PC-3 (cell line): Measurements from ENCODE around the gene CCN6. TPM values are rescaled to one million over a fixed set of nuclear protein-coding genes. Genes with fewer than 3 reads are reported as not detected.

Source experiments
- ATAC-seq: fragments of 200-7000 bp; cut with Tn5 transposase; 2 replicates; pipeline ENCODE4 v1.9.1; 2020; ENCODE audit warnings: mild to moderate bottlenecking, moderate library complexity
- BruUV-seq: library from RNA; stranded (reverse); fragments of 400-500 nt; replicated peaks from 2 replicates; lab custom pipeline; 2021; lab: Mats Ljungman, UMichigan
- CTCF ChIA-PET: fragments of 300-600 bp; sonication (Branson Sonifier 250); formaldehyde crosslinking; loops from one replicate; lab custom pipeline; 2022; ENCODE audit warnings: antibody characterized with exemption; lab: Charles Lee
- POLR2A ChIA-PET: fragments of 300-600 bp; sonication (Branson Sonifier 250); formaldehyde crosslinking; loops from one replicate; lab custom pipeline; 2022; ENCODE audit warnings: antibody characterized with exemption; ENCODE audit not compliant: unreplicated experiment; lab: Charles Lee
- DNase-seq: peaks from one replicate; pipeline ENCODE4 v3.0.0-alpha.2; 2015
- H2AFZ ChIP-seq: fragments of 300-600 bp; sonication (generic); 2 replicates; pipeline ENCODE4 v1.6.0; 2016; ENCODE audit warnings: antibody characterized with exemption, low read length
- H3F3A ChIP-seq: fragments of 300-600 bp; sonication (generic); one replicate; pipeline ENCODE4 v1.6.0; 2017; ENCODE audit warnings: antibody characterized with exemption, low read length, control low read depth, mild to moderate bottlenecking; ENCODE audit not compliant: unreplicated experiment
- H3K27ac ChIP-seq: fragments of 300-600 bp; sonication (generic); 2 replicates; pipeline ENCODE4 v1.5.1; 2016; ENCODE audit warnings: mild to moderate bottlenecking, low read length
- H3K27me3 ChIP-seq: fragments of 300-600 bp; sonication (generic); 2 replicates; pipeline ENCODE4 v1.6.1; 2016; ENCODE audit warnings: low read length, mixed read lengths
- H3K36me3 ChIP-seq: fragments of 300-600 bp; sonication (generic); 2 replicates; pipeline ENCODE4 v1.6.1; 2016; ENCODE audit warnings: low read depth, mixed run types, low read length, mixed read lengths
- H3K4me1 ChIP-seq: fragments of 300-600 bp; sonication (generic); 2 replicates; pipeline ENCODE4 v1.5.1; 2016; ENCODE audit warnings: low read length; ENCODE audit not compliant: insufficient read depth
- H3K4me2 ChIP-seq: fragments of 300-600 bp; sonication (generic); 2 replicates; pipeline ENCODE4 v1.6.0; 2016; ENCODE audit warnings: low read length
- H3K4me3 ChIP-seq: fragments of 300-600 bp; sonication (generic); 2 replicates; pipeline ENCODE4 v1.5.1; 2016; ENCODE audit warnings: mild to moderate bottlenecking, low read length, mixed read lengths
- H3K79me2 ChIP-seq: fragments of 300-600 bp; sonication (generic); 2 replicates; pipeline ENCODE4 v1.6.1; 2017; ENCODE audit warnings: low read length, mixed read lengths
- H3K9ac ChIP-seq: fragments of 300-600 bp; sonication (generic); 2 replicates; pipeline ENCODE4 v1.6.0; 2016; ENCODE audit warnings: mild to moderate bottlenecking, low read length
- H3K9me2 ChIP-seq: fragments of 300-600 bp; sonication (generic); replicated peaks from 2 replicates; pipeline ENCODE4 v1.6.1; 2016; ENCODE audit warnings: mixed run types, low read length, mixed read lengths
- H3K9me3 ChIP-seq: fragments of 300-600 bp; sonication (generic); 2 replicates; pipeline ENCODE4 v1.6.1; 2016; ENCODE audit warnings: low read length, mixed read lengths
- H4K20me1 ChIP-seq: fragments of 300-600 bp; sonication (generic); 2 replicates; pipeline ENCODE4 v1.6.1; 2016; ENCODE audit warnings: low read length, mixed read lengths
- EZH2 ChIP-seq: fragments of 300-600 bp; sonication (generic); IDR thresholded peaks from one replicate; pipeline ENCODE4 v1.6.1; 2017; ENCODE audit warnings: antibody characterized with exemption, mild to moderate bottlenecking, low read length; ENCODE audit not compliant: unreplicated experiment
- EZH2phosphoT487 ChIP-seq: fragments of 300-600 bp; sonication (generic); IDR thresholded peaks from 2 replicates; pipeline ENCODE4 v1.6.1; 2018; ENCODE audit warnings: mild to moderate bottlenecking, antibody characterized with exemption, low read length, borderline replicate concordance
- intact Hi-C: fragments of 100-400 bp; cut with micrococcal nuclease; formaldehyde crosslinking; loops from 2 replicates; pipeline ENCODE4 v1.9.0; 2023
- total RNA-seq: library from RNA; depleted of rRNA; stranded (reverse); fragments of >200 nt; gene quantifications from 2 replicates; pipeline ENCODE4 v1.2.3, GENCODE V29; 2014
- TF ChIP-seq, protein P1 (sequence below): fragments of 300-600 bp; sonication (generic); conservative IDR thresholded peaks from 2 replicates; pipeline ENCODE4 v1.5.1; 2017; ENCODE audit warnings: antibody characterized with exemption, low read depth, mild to moderate bottlenecking, low read length

The CCN6 gene
- total RNA-seq, 1 experiment from 2014 or later = not detected

DNA sequence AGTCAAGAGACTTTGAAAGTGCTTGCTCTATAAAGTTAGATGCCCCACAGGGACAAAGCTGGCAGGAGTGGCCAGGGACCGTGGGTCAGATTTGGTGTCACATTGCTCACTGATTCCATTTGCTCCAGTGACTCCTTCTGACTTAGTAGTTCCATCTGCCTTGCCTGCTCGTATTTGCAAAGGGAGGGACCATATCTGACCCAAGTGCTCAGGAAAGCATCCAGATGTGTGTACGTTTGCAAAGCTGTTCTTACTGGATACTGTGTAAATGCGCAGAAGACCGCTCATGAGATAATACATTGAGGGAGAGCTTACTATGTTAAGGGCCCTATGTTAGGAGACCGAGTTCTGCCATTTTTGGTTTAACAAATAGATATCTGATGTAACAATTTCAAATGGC, 21.2 kb upstream of the CCN6 start:
- TF ChIP-seq EZH2 (no peak), EZH2phosphoT487 (no peak)
- TF ChIP-seq, protein P1, sequence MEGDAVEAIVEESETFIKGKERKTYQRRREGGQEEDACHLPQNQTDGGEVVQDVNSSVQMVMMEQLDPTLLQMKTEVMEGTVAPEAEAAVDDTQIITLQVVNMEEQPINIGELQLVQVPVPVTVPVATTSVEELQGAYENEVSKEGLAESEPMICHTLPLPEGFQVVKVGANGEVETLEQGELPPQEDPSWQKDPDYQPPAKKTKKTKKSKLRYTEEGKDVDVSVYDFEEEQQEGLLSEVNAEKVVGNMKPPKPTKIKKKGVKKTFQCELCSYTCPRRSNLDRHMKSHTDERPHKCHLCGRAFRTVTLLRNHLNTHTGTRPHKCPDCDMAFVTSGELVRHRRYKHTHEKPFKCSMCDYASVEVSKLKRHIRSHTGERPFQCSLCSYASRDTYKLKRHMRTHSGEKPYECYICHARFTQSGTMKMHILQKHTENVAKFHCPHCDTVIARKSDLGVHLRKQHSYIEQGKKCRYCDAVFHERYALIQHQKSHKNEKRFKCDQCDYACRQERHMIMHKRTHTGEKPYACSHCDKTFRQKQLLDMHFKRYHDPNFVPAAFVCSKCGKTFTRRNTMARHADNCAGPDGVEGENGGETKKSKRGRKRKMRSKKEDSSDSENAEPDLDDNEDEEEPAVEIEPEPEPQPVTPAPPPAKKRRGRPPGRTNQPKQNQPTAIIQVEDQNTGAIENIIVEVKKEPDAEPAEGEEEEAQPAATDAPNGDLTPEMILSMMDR = no peak
- H3K9ac ChIP-seq = no peak overlapping the region
- H3K4me2 ChIP-seq = no peak overlapping the region
- DNase-seq (no peak), ATAC-seq (no peak)
- H3K4me1 ChIP-seq = peaks cover 16% of the 10 kb centered on the region
- no peaks in the 10 kb centered on the region for H3K9me3 ChIP-seq
- intact Hi-C loops = no loop called here
- no peaks in the 10 kb centered on the region for H4K20me1 ChIP-seq
- BruUV-seq = no TSS peak
- H3K27me3 ChIP-seq = no peaks in the 10 kb centered on the region
- H3K79me2 ChIP-seq = no peaks in the 10 kb centered on the region
- H3K4me3 ChIP-seq = no peak overlapping the region
- no peak overlapping the region for H2AFZ ChIP-seq
- ChIA-PET CTCF (no interaction called here), POLR2A (no interaction called here)
- H3K36me3 ChIP-seq = no peaks in the 10 kb centered on the region
- H3K27ac ChIP-seq = no peak overlapping the region
- no peaks in the 10 kb centered on the region for H3K9me2 ChIP-seq
- no peaks in the 10 kb centered on the region for H3F3A ChIP-seq

DNA sequence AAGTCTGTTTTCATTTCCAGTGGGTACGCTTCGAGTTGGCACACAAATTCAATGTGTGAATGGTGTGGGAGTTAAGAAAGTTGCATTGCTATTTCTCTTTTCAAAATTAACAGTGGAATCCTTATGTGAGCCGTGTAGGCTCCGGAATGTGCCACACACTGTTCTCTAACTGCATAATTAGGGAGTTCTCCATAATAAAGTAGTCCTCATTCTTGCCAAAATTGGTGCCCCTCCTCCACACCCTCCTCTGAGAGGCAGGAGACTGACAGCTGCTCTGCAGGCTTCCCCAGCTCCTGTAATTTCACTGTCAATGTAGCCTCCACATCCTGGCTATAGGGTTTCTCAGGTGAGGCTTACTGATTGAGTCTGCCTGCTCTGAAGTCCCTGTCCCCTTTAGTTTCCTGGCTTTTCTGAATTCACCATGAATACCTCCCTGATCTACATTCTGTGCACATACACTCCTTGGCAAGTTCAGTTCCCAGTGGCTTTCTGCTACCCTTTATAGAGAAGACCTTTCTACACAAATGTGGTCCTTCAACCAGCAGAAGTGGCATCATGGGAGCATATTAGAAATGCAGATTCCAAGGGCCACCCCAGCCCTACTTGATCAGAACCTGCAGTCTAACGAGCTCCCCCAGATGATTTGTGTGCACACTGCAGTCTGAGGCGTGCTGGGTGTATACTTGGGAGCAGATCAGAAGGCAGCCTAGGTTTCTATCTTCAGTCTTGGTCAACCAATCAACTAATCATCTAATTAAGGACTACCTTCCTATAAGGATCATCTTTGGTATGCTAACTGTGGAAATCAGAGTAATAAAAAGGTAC, 19.9 kb upstream of the CCN6 start:
- Histone ChIP-seq H3K27me3 (no peaks in the 10 kb centered on the region), H3K9me3 (no peaks in the 10 kb centered on the region), H3K36me3 (no peaks in the 10 kb centered on the region), H3K9me2 (no peaks in the 10 kb centered on the region), H3K27ac (no peak overlapping the region), H3K9ac (no peak overlapping the region), H2AFZ (no peak overlapping the region), H3K4me2 (no peak overlapping the region), H4K20me1 (no peaks in the 10 kb centered on the region), H3K79me2 (no peaks in the 10 kb centered on the region), H3K4me1 (peaks cover 27% of the 10 kb centered on the region), H3K4me3 (no peak overlapping the region), H3F3A (no peaks in the 10 kb centered on the region)
- ATAC-seq = no peak
- TF ChIP-seq EZH2phosphoT487 (no peak), EZH2 (no peak)
- TF ChIP-seq, protein P1 = no peak
- no TSS peak for BruUV-seq
- ChIA-PET CTCF (no interaction called here), POLR2A (no interaction called here)
- DNase-seq = no peak
- intact Hi-C loops = no loop called here

DNA sequence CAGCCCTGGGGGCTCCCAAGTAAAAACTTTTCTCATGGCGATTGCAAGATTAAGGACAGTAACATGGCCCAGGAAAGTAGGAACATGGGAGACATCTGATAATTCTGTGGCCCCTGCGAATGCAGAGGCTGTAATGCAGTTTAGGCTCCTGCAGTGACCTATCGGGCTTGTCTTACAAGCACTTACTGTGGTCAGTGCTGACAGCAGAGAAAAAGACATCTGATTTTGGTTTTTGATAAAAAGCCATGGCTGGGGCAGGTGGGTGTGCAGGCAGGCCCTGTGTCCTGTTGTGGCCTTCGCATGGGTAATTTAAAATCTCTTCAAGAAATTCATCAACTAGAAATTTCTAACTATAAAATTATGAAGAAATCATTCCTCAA, 19.3 kb upstream of the CCN6 start:
- H4K20me1 ChIP-seq = no peaks in the 10 kb centered on the region
- no peak overlapping the region for H3K27ac ChIP-seq
- no TSS peak for BruUV-seq
- H3K9me2 ChIP-seq = no peaks in the 10 kb centered on the region
- ATAC-seq (no peak), DNase-seq (no peak)
- H3K4me3 ChIP-seq = no peak overlapping the region
- ChIA-PET POLR2A (no interaction called here), CTCF (no interaction called here)
- no peaks in the 10 kb centered on the region for H3K36me3 ChIP-seq
- intact Hi-C loops = no loop called here
- no peak overlapping the region for H3K4me2 ChIP-seq
- TF ChIP-seq, protein P1 = no peak
- TF ChIP-seq EZH2phosphoT487 (no peak), EZH2 (no peak)
- no peak overlapping the region for H3K9ac ChIP-seq
- no peaks in the 10 kb centered on the region for H3K79me2 ChIP-seq
- no peaks in the 10 kb centered on the region for H3F3A ChIP-seq
- H3K9me3 ChIP-seq = no peaks in the 10 kb centered on the region
- H3K4me1 ChIP-seq = peaks cover 32% of the 10 kb centered on the region
- H3K27me3 ChIP-seq = no peaks in the 10 kb centered on the region
- no peak overlapping the region for H2AFZ ChIP-seq
